Measurements from ENCODE around the gene ADRA2A. TPM values are rescaled to one million over a fixed set of nuclear protein-coding genes. Genes with fewer than 3 reads are reported as not detected.

ADRA2A gene
- total and polyA plus RNA-seq, 7 experiments from 2014 or later = 0.22 TPM; not detected in 6

DNA sequence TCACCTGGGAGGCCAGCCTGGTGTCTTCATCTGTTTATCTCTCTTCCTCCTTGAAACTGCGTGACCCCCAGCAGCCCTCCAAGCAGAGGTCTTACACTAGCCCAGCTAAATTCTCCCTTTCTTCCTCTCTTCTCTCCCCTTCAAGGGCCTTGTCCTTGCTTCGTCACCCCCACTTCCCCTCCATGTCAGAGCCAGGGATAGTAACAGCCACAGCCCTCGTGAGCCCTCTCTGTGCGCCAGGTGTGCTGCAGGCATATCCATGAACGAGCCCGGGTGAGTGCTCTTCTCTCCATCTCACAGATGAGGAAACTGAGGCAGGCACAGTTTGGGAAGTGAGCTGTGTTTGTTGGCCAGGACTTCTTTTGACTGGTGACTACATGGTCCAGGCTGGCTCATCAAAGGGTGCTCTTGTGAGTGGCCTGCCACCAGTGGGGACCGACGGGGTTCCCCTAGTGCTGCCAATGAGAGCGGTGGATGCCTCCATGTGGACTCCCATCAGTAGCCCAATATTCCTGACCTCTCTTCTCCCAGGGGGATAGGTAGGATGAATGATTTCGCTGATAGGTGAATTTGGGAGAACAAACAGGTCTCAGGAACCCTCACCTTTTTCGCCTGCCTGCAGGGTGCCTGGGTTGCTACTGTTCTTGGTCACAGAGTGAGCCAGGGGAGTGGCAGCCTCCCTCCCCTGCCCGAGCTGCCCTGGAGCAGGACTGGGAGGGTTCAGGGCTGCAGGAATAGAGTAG is 38.1 kb downstream of the ADRA2A start:
- H3K27me3 Mint-ChIP-seq = peaks cover 0 to 8% (median 0%) of the 10 kb centered on the region in 5 donors
- H3K27ac Mint-ChIP-seq = peak overlapping the region in 1 of 9 donors; percentile 26
- H3K9me3 ChIP-seq (ENCODE audit: control insufficient read depth in 2 of 3, low read length in 3 of 3) = no peaks in the 10 kb centered on the region
- ChIA-PET CTCF (interaction anchor here (0.6 kb wide), 1 partner anchor 311 kb away, joined by 3 read pairs; no protein-coding TSS in a partner anchor), POLR2A (no interaction called here)
- H3K36me3 Mint-ChIP-seq = peaks cover 0 to 4% (median 0%) of the 10 kb centered on the region in 5 donors
- H3K4me3 Mint-ChIP-seq = peak overlapping the region in 1 of 10 donors; percentile 24
- H3K4me1 ChIP-seq (ENCODE audit: control insufficient read depth in 2 of 2, insufficient read depth in 2 of 2, low read length in 2 of 2) = no peaks in the 10 kb centered on the region
- H3K27ac ChIP-seq (ENCODE audit: low read depth, low read length) = no peak overlapping the region
- H3K4me1 Mint-ChIP-seq = peaks cover 9 to 21% (median 13%) of the 10 kb centered on the region in 7 donors
- H3K9me3 Mint-ChIP-seq = peaks cover 0 to 3% (median 0%) of the 10 kb centered on the region in 11 donors
- intact Hi-C loops (cut with micrococcal nuclease) = no loop called here
- no peak overlapping the region for H3K4me3 ChIP-seq (ENCODE audit: low read length)
- peak; percentile 2 for ATAC-seq
- no peaks in the 10 kb centered on the region for H3K36me3 ChIP-seq (ENCODE audit: control insufficient read depth in 2 of 3, insufficient read depth in 3 of 3, low read length in 3 of 3)
- DNase-seq = no peak
- no peaks in the 10 kb centered on the region for H3K27me3 ChIP-seq (ENCODE audit: control insufficient read depth in 2 of 2, insufficient read depth in 2 of 2, low read length in 2 of 2)

GRCh38 chr10:111116211-111116610 is 39.4 kb downstream of the ADRA2A start:
- Mint-ChIP-seq H3K27ac (no peak overlapping the region), H3K9me3 (peaks cover 0 to 3% (median 0%) of the 10 kb centered on the region in 11 donors), H3K4me1 (peaks cover 9 to 21% (median 13%) of the 10 kb centered on the region in 7 donors), H3K27me3 (no peaks in the 10 kb centered on the region), H3K4me3 (no peak overlapping the region), H3K36me3 (peaks cover 0 to 4% (median 0%) of the 10 kb centered on the region in 5 donors)
- CTCF ChIA-PET = no interaction called here
- ATAC-seq (no peak), DNase-seq (no peak)
- POLR2A ChIA-PET = no interaction called here
- Histone ChIP-seq H3K4me1 (ENCODE audit: control insufficient read depth in 2 of 2, insufficient read depth in 2 of 2, low read length in 2 of 2) (no peaks in the 10 kb centered on the region), H3K9me3 (ENCODE audit: control insufficient read depth in 2 of 3, low read length in 3 of 3) (no peaks in the 10 kb centered on the region), H3K36me3 (ENCODE audit: control insufficient read depth in 2 of 3, insufficient read depth in 3 of 3, low read length in 3 of 3) (no peaks in the 10 kb centered on the region), H3K27me3 (ENCODE audit: control insufficient read depth in 2 of 2, insufficient read depth in 2 of 2, low read length in 2 of 2) (no peaks in the 10 kb centered on the region), H3K4me3 (ENCODE audit: low read length) (no peak overlapping the region), H3K27ac (ENCODE audit: low read depth, low read length) (no peak overlapping the region)
- intact Hi-C loops (cut with micrococcal nuclease) = no loop called here

DNA sequence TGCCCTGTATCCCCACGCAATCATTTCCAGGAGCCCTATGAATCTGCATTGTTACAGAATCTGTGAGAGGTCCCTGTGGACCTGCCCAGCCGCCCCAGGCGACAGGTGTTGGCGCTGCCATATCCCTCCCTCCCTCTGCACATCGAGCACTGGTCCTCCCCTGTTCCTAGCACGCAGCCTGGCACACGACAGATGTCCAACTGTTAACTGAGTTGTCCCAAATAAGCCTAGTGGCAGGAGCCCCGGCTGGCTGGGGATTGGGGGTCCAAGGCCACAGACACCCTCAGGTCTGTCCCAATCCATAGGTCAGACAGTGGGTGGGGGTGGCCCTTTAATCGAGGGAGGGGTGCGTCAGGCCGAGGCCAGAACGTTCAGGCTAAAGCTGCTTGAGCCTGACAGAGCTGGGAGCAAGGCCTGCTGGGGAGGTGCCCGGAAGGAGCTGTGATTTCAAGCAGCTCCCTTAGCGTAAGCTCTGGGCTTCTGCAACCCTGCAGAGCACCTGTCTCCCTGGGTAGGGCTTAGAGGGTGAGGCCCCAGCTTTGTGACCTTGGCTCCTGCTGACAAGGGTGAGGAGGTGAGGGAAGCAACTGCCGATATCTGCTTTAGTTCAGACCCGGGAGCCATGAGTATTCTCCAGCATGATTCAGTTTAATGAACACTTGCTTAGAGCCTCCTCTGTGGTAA is 40.1 kb downstream of the ADRA2A start:
- Mint-ChIP-seq H3K36me3 (peaks cover 0 to 4% (median 0%) of the 10 kb centered on the region in 5 donors), H3K27ac (no peak overlapping the region), H3K27me3 (peaks cover 0 to 1% (median 0%) of the 10 kb centered on the region in 5 donors), H3K9me3 (peaks cover 0 to 3% (median 0%) of the 10 kb centered on the region in 11 donors), H3K4me1 (peaks cover 9 to 21% (median 13%) of the 10 kb centered on the region in 7 donors), H3K4me3 (no peak overlapping the region)
- Histone ChIP-seq H3K4me3 (ENCODE audit: low read length) (no peak overlapping the region), H3K27ac (ENCODE audit: low read depth, low read length) (no peak overlapping the region), H3K36me3 (ENCODE audit: control insufficient read depth in 2 of 3, insufficient read depth in 3 of 3, low read length in 3 of 3) (no peaks in the 10 kb centered on the region), H3K4me1 (ENCODE audit: control insufficient read depth in 2 of 2, insufficient read depth in 2 of 2, low read length in 2 of 2) (no peaks in the 10 kb centered on the region), H3K9me3 (ENCODE audit: control insufficient read depth in 2 of 3, low read length in 3 of 3) (no peaks in the 10 kb centered on the region), H3K27me3 (ENCODE audit: control insufficient read depth in 2 of 2, insufficient read depth in 2 of 2, low read length in 2 of 2) (no peaks in the 10 kb centered on the region)
- CTCF ChIA-PET = no interaction called here
- POLR2A ChIA-PET = no interaction called here
- DNase-seq (no peak), ATAC-seq (no peak)
- intact Hi-C loops (cut with micrococcal nuclease) = no loop called here

DNA sequence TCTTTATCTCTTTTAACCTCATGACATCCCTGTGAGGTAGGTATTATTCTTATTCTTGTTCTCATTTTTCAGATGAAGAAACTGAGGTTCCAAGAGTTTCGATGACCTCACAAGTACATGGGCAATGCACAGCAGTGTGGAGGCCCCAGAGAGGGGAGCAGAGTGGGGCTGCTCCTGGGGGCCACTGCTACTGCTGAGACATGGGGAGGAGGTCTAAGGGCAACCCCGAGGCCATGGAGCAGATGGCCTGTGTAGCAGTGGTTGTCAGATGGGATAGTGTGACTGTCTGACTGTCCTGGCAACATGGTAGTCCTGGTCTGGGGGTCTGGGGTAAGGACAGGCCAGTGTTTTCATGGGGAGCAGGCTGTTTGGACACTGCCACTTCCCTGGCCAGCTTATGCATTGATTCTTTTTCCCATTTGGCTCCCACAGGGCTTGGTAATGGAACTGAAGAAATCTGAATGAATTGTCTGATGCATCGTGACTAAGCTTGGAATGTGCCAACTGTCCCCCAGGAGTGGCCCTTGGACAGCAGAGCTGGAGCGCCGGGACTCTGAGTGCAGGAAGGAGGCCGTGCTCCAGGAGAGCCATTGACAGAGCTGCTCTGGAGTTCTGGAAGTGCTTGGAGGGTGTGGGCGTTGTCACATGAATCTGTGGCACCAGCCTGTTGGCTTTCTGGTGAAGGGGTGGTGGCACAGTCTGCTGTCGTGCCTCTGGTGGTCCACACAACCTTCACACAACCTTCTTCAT is 40.9 kb downstream of the ADRA2A start:
- peaks cover 0 to 3% (median 0%) of the 10 kb centered on the region in 5 donors for H3K27me3 Mint-ChIP-seq
- Histone ChIP-seq H3K4me1 (ENCODE audit: control insufficient read depth in 2 of 2, insufficient read depth in 2 of 2, low read length in 2 of 2) (no peaks in the 10 kb centered on the region), H3K27ac (ENCODE audit: low read depth, low read length) (no peak overlapping the region), H3K27me3 (ENCODE audit: control insufficient read depth in 2 of 2, insufficient read depth in 2 of 2, low read length in 2 of 2) (no peaks in the 10 kb centered on the region), H3K4me3 (ENCODE audit: low read length) (no peak overlapping the region), H3K36me3 (ENCODE audit: control insufficient read depth in 2 of 3, insufficient read depth in 3 of 3, low read length in 3 of 3) (no peaks in the 10 kb centered on the region), H3K9me3 (ENCODE audit: control insufficient read depth in 2 of 3, low read length in 3 of 3) (no peaks in the 10 kb centered on the region)
- no peak overlapping the region for H3K4me3 Mint-ChIP-seq
- H3K4me1 Mint-ChIP-seq = peaks cover 9 to 16% (median 13%) of the 10 kb centered on the region in 7 donors
- peaks cover 0 to 4% (median 0%) of the 10 kb centered on the region in 5 donors for H3K36me3 Mint-ChIP-seq
- DNase-seq = no peak
- no peak overlapping the region for H3K27ac Mint-ChIP-seq
- intact Hi-C loops (cut with micrococcal nuclease) = no loop called here
- ChIA-PET POLR2A (no interaction called here), CTCF (no interaction called here)
- ATAC-seq = no peak
- peaks cover 0 to 3% (median 0%) of the 10 kb centered on the region in 11 donors for H3K9me3 Mint-ChIP-seq

- Mint-ChIP-seq H3K27ac (no peak overlapping the region), H3K9me3 (peaks cover 0 to 3% (median 0%) of the 10 kb centered on the region in 11 donors), H3K4me1 (peaks cover 8 to 13% (median 12%) of the 10 kb centered on the region in 7 donors), H3K4me3 (no peak overlapping the region), H3K36me3 (peaks cover 0 to 4% (median 0%) of the 10 kb centered on the region in 5 donors), H3K27me3 (peaks cover 0 to 4% (median 0%) of the 10 kb centered on the region in 5 donors)
- DNase-seq (no peak), ATAC-seq (no peak)
- ChIA-PET POLR2A (no interaction called here), CTCF (no interaction called here)
- Histone ChIP-seq H3K4me3 (ENCODE audit: low read length) (no peak overlapping the region), H3K36me3 (ENCODE audit: control insufficient read depth in 2 of 3, insufficient read depth in 3 of 3, low read length in 3 of 3) (no peaks in the 10 kb centered on the region), H3K27ac (ENCODE audit: low read depth, low read length) (no peak overlapping the region), H3K27me3 (ENCODE audit: control insufficient read depth in 2 of 2, insufficient read depth in 2 of 2, low read length in 2 of 2) (no peaks in the 10 kb centered on the region), H3K4me1 (ENCODE audit: control insufficient read depth in 2 of 2, insufficient read depth in 2 of 2, low read length in 2 of 2) (no peaks in the 10 kb centered on the region), H3K9me3 (ENCODE audit: control insufficient read depth in 2 of 3, low read length in 3 of 3) (no peaks in the 10 kb centered on the region)
- intact Hi-C loops (cut with micrococcal nuclease) = no loop called here
These were observed 41.9 kb downstream of the ADRA2A start for GRCh38 chr10:111118758-111119157.

DNA sequence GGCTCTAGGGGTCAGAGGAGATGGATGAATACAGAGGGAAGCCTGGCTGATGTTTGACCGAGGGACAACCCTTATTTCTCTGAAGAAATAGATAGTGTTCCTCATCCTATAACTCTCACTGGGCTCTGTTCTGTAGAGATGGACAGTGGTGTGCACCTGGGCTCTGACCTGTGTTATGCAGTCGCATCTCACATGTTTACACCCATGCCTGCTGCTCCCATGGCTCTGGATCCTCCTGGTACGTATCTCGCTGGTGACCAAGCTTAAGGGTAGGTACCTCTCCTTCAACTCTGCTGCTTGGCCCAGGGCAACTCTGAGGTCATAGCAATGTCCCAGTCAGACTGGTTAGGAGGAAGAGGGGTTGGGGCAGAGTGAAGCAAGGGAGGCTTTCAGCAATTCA is 42.8 kb downstream of the ADRA2A start:
- Mint-ChIP-seq H3K4me3 (no peak overlapping the region), H3K4me1 (peaks cover 2 to 4% (median 3%) of the 10 kb centered on the region in 7 donors), H3K27me3 (peaks cover 0 to 10% (median 4%) of the 10 kb centered on the region in 5 donors), H3K36me3 (no peaks in the 10 kb centered on the region), H3K27ac (no peak overlapping the region), H3K9me3 (peaks cover 0 to 3% (median 0%) of the 10 kb centered on the region in 11 donors)
- H3K27me3 ChIP-seq (ENCODE audit: control insufficient read depth in 2 of 2, insufficient read depth in 2 of 2, low read length in 2 of 2) = no peaks in the 10 kb centered on the region
- POLR2A ChIA-PET = no interaction called here
- intact Hi-C loops (cut with micrococcal nuclease) = no loop called here
- H3K36me3 ChIP-seq (ENCODE audit: control insufficient read depth in 2 of 3, insufficient read depth in 3 of 3, low read length in 3 of 3) = no peaks in the 10 kb centered on the region
- H3K27ac ChIP-seq (ENCODE audit: low read depth, low read length) = no peak overlapping the region
- no peaks in the 10 kb centered on the region for H3K4me1 ChIP-seq (ENCODE audit: control insufficient read depth in 2 of 2, insufficient read depth in 2 of 2, low read length in 2 of 2)
- no peak for DNase-seq
- H3K4me3 ChIP-seq (ENCODE audit: low read length) = no peak overlapping the region
- no peaks in the 10 kb centered on the region for H3K9me3 ChIP-seq (ENCODE audit: control insufficient read depth in 2 of 3, low read length in 3 of 3)
- CTCF ChIA-PET = no interaction called here
- ATAC-seq = no peak
